HG03520 (cell line): Measurements from ENCODE around the gene CNTNAP2.

ENCODE experiments used
- ATAC-seq: cut with Tn5 transposase; IDR thresholded peaks from one replicate; pipeline ENCODE4 v1.9.1; 2021; ENCODE audit warnings: mild to moderate bottlenecking, moderate library complexity; ENCODE audit not compliant: unreplicated experiment

CNTNAP2 gene

GRCh38 chr7:147432079-147432478 is 1315.5 kb downstream of the CNTNAP2 start:
- ATAC-seq: no peak

- no peak for ATAC-seq
Observed at GRCh38 chr7:147432576-147432975, 1316.0 kb downstream of the CNTNAP2 start.

GRCh38 chr7:147436718-147437117 is 1320.1 kb downstream of the CNTNAP2 start:
- no peak for ATAC-seq

GRCh38 chr7:147438216-147438615 is 1321.6 kb downstream of the CNTNAP2 start:
- ATAC-seq: no peak

GRCh38 chr7:147443942-147444341 is 1327.3 kb downstream of the CNTNAP2 start:
- ATAC-seq: no peak

GRCh38 chr7:147452816-147453215 is 1336.2 kb downstream of the CNTNAP2 start:
- ATAC-seq: no peak

GRCh38 chr7:147465223-147465622 is 1348.6 kb downstream of the CNTNAP2 start:
- no peak for ATAC-seq

- ATAC-seq: no peak
Observed at GRCh38 chr7:147472556-147472955, 1356.0 kb downstream of the CNTNAP2 start.

GRCh38 chr7:147474862-147475261 is 1358.3 kb downstream of the CNTNAP2 start:
- ATAC-seq: no peak

- no peak for ATAC-seq
Observed at GRCh38 chr7:147477526-147477925, 1360.9 kb downstream of the CNTNAP2 start.

GRCh38 chr7:147478796-147479195 is 1362.2 kb downstream of the CNTNAP2 start:
- no peak for ATAC-seq

- ATAC-seq: no peak
Observed at GRCh38 chr7:147483634-147484292, 1367.2 kb downstream of the CNTNAP2 start.

- no peak for ATAC-seq
Observed at GRCh38 chr7:147485660-147486210, 1369.1 kb downstream of the CNTNAP2 start.

- ATAC-seq: no peak
Observed at GRCh38 chr7:147492606-147493005, 1376.0 kb downstream of the CNTNAP2 start.

GRCh38 chr7:147496209-147496608 is 1379.6 kb downstream of the CNTNAP2 start:
- no peak for ATAC-seq

- no peak for ATAC-seq
Observed at GRCh38 chr7:147497246-147497645, 1380.6 kb downstream of the CNTNAP2 start.

- ATAC-seq: no peak
Observed at GRCh38 chr7:147498081-147498480, 1381.5 kb downstream of the CNTNAP2 start.

- no peak for ATAC-seq
Observed at GRCh38 chr7:147509035-147509501, 1392.5 kb downstream of the CNTNAP2 start.

- ATAC-seq: no peak
Observed at GRCh38 chr7:147509541-147510200, 1393.1 kb downstream of the CNTNAP2 start.

- ATAC-seq: no peak
Observed at GRCh38 chr7:147510201-147510542, 1393.6 kb downstream of the CNTNAP2 start.

GRCh38 chr7:147510923-147511322 is 1394.3 kb downstream of the CNTNAP2 start:
- no peak for ATAC-seq

- ATAC-seq: no peak
Observed at GRCh38 chr7:147513451-147513850, 1396.8 kb downstream of the CNTNAP2 start.
